H1 (cell line): ENCODE measurements around the gene CTSL.

ENCODE experiments used
- CTCF ChIP-seq, 3 experiments: IDR thresholded peaks; 1 replicate in 2 of 3; 2 replicates in 1 of 3; pipeline versions ENCODE4 v1.5.1 to v1.6.1; 2011; ENCODE audit warnings: low read length in 3 of 3, mild to moderate bottlenecking in 3 of 3, inconsistent platforms in 2 of 3, low read depth in 1 of 3, moderate library complexity in 1 of 3; ENCODE audit not compliant: insufficient read depth in 1 of 3; ENCODE audit errors: control extremely low read depth in 1 of 3
- MAX ChIP-seq: IDR thresholded peaks from 2 replicates; pipeline ENCODE4 v1.6.1; 2012; ENCODE audit warnings: inconsistent platforms
- POLR2A ChIP-seq, 2 experiments: IDR thresholded peaks; 1 replicate in 1 of 2; 2 replicates in 1 of 2; pipeline ENCODE4 v1.6.1; 2011; ENCODE audit warnings: low read depth in 2 of 2, low read length in 2 of 2, mild to moderate bottlenecking in 2 of 2; ENCODE audit errors: control extremely low read depth in 1 of 2
- TEAD4 ChIP-seq: IDR thresholded peaks from 2 replicates; pipeline ENCODE4 v1.6.1; 2012; ENCODE audit warnings: low read depth, low read length, inconsistent platforms, mixed read lengths
- USF2 ChIP-seq: IDR thresholded peaks from 2 replicates; pipeline ENCODE4 v1.6.1; 2011; ENCODE audit warnings: low read length, improper control_type of control experiment

GRCh38 chr9:87748881-87749280 lies 23.0 kb downstream of the CTSL start:
- TF ChIP-seq CTCF (IDR thresholded peaks at IDR 0.05; ENCODE audit: control extremely low read depth in 1 of 3, insufficient read depth in 1 of 3, low read depth in 1 of 3, low read length in 3 of 3) = no peak
- no peak for TF ChIP-seq USF2
- TF ChIP-seq TEAD4 = no peak
- TF ChIP-seq MAX = no peak
- TF ChIP-seq POLR2A (IDR thresholded peaks at IDR 0.05; ENCODE audit: control extremely low read depth in 1 of 2, low read depth in 2 of 2, low read length in 2 of 2) = no peak
